GM15510 (cell line): ENCODE results near the gene CCDC124.

ENCODE experiments used
- POLR2A ChIP-seq: IDR thresholded peaks from 3 replicates; pipeline ENCODE4 v1.6.1; 2011; ENCODE audit warnings: borderline replicate concordance; ENCODE audit not compliant: insufficient read length; ENCODE audit errors: extremely low read depth

Gene CCDC124

GRCh38 chr19:17932485-17933338 is at the start of gene CCDC124:
Gene CCDC124, plus strand, starts transcription at chr19:17933015. Its CDS starts 3,406 bp downstream, at chr19:17936421.
- TF ChIP-seq POLR2A: peak; percentile 90

GRCh38 chr19:17883627-17884410 is 49.0 kb upstream of the CCDC124 start:
- TF ChIP-seq POLR2A: no peak

- no peak for TF ChIP-seq POLR2A
Measured at GRCh38 chr19:17886515-17886914, 46.3 kb upstream of the CCDC124 start.

- TF ChIP-seq POLR2A: no peak
Measured at GRCh38 chr19:17888260-17888659, 44.6 kb upstream of the CCDC124 start.

GRCh38 chr19:17889609-17890214 is 43.1 kb upstream of the CCDC124 start:
- no peak for TF ChIP-seq POLR2A

GRCh38 chr19:17893766-17894165 is 39.0 kb upstream of the CCDC124 start:
- TF ChIP-seq POLR2A: no peak

GRCh38 chr19:17902701-17903100 is 30.1 kb upstream of the CCDC124 start:
- no peak for TF ChIP-seq POLR2A

GRCh38 chr19:17908244-17908643 is 24.6 kb upstream of the CCDC124 start:
- TF ChIP-seq POLR2A: no peak

GRCh38 chr19:17909003-17909732 is 23.6 kb upstream of the CCDC124 start:
- TF ChIP-seq POLR2A: no peak

GRCh38 chr19:17910791-17911360 is 21.9 kb upstream of the CCDC124 start:
- no peak for TF ChIP-seq POLR2A

GRCh38 chr19:17915940-17916593 is 16.7 kb upstream of the CCDC124 start:
- no peak for TF ChIP-seq POLR2A

- TF ChIP-seq POLR2A: no peak
Measured at GRCh38 chr19:17920527-17920926, 12.3 kb upstream of the CCDC124 start.

- TF ChIP-seq POLR2A: no peak
Measured at GRCh38 chr19:17922138-17922537, 10.7 kb upstream of the CCDC124 start.

- TF ChIP-seq POLR2A: no peak
Measured at GRCh38 chr19:17926044-17926443, 6.8 kb upstream of the CCDC124 start.
